HEK293 (cell line): ENCODE data around the gene ZNF587B.

Source experiments
- CTCF ChIA-PET: fragments of 350-600 bp; formaldehyde crosslinking; extraction: SDS; loops from one replicate; lab custom pipeline; 2021; ENCODE audit warnings: antibody characterized with exemption; lab: Yijun Ruan, JAX
- POLR2A ChIA-PET: fragments of 300-600 bp; formaldehyde crosslinking; extraction: SDS; loops from one replicate; lab custom pipeline; 2020; ENCODE audit warnings: antibody characterized with exemption, inconsistent platforms; lab: Yijun Ruan, JAX
- H3K27ac ChIP-seq: fragments of 200-500 bp; sonication (Bioruptor generic); 2 replicates; pipeline ENCODE4 v1.5.1; 2014; ENCODE audit warnings: low read depth, low read length, control low read depth, inconsistent platforms; ENCODE audit errors: extremely low read depth
- H3K36me3 ChIP-seq, 2 experiments: fragments of 200-500 bp in 1 of 2; sonication (Bioruptor generic) in 1 of 2; 1 replicate in 1 of 2; 2 replicates in 1 of 2; pipeline ENCODE4 v1.5.1; 2014 to 2017; ENCODE audit warnings: inconsistent platforms in 2 of 2, low read length in 2 of 2; ENCODE audit not compliant: control insufficient read depth in 2 of 2, insufficient read depth in 1 of 2
- H3K4me1 ChIP-seq: fragments of 200-500 bp; sonication (Bioruptor generic); 2 replicates; pipeline ENCODE4 v1.5.1; 2014; ENCODE audit warnings: mild to moderate bottlenecking, low read length, inconsistent platforms; ENCODE audit not compliant: control insufficient read depth, insufficient read depth
- H3K4me3 ChIP-seq: 2 replicates; pipeline ENCODE4 v1.5.1; 2011; ENCODE audit warnings: low read depth, mild to moderate bottlenecking, control low read depth, low read length, moderate library complexity
- H3K9me3 ChIP-seq: fragments of 200-500 bp; sonication (Bioruptor generic); 2 replicates; pipeline ENCODE4 v1.5.1; 2014; ENCODE audit warnings: low read depth, low read length, inconsistent platforms; ENCODE audit not compliant: control insufficient read depth, insufficient read depth
- BCL11A ChIP-seq: fragments of 450-650 bp; formaldehyde crosslinking; IDR thresholded peaks from 2 replicates; pipeline ENCODE4 v1.5.1; 2016; ENCODE audit warnings: low read depth, missing biosample characterization, missing genetic modification characterization
- HOXA7 ChIP-seq: sonication (generic); formaldehyde crosslinking; IDR thresholded peaks from 2 replicates; pipeline ENCODE4 v1.8.1; 2022; ENCODE audit warnings: missing genetic modification reagents, borderline replicate concordance
- HOXC10 ChIP-seq: sonication (generic); formaldehyde crosslinking; IDR thresholded peaks from 2 replicates; pipeline ENCODE4 v1.8.1; 2023; ENCODE audit warnings: mild to moderate bottlenecking, missing genetic modification reagents
- PRDM4 ChIP-seq: fragments of 450-650 bp; formaldehyde crosslinking; IDR thresholded peaks from 2 replicates; pipeline ENCODE4 v1.5.1; 2017; ENCODE audit warnings: missing biosample characterization, missing genetic modification characterization
- SCRT1 ChIP-seq: fragments of 450-650 bp; formaldehyde crosslinking; IDR thresholded peaks from 2 replicates; pipeline ENCODE4 v1.5.1; 2016; ENCODE audit warnings: missing biosample characterization, missing genetic modification characterization, borderline replicate concordance
- ZNF112 ChIP-seq: fragments of 450-650 bp; formaldehyde crosslinking; IDR thresholded peaks from 2 replicates; pipeline ENCODE4 v1.5.0; 2017; ENCODE audit warnings: missing biosample characterization, missing genetic modification characterization
- ZNF114 ChIP-seq: fragments of 450-650 bp; formaldehyde crosslinking; IDR thresholded peaks from 2 replicates; pipeline ENCODE4 v1.5.0; 2017; ENCODE audit warnings: missing biosample characterization, missing genetic modification characterization
- ZNF132 ChIP-seq: fragments of 450-650 bp; formaldehyde crosslinking; IDR thresholded peaks from 2 replicates; pipeline ENCODE4 v1.5.1; 2017; ENCODE audit warnings: missing biosample characterization, missing genetic modification characterization, borderline replicate concordance
- ZNF146 ChIP-seq: fragments of 450-650 bp; formaldehyde crosslinking; IDR thresholded peaks from 2 replicates; pipeline ENCODE4 v1.5.1; 2016; ENCODE audit warnings: missing biosample characterization, missing genetic modification characterization
- ZNF16 ChIP-seq: fragments of 450-650 bp; formaldehyde crosslinking; IDR thresholded peaks from 2 replicates; pipeline ENCODE4 v1.5.1; 2016; ENCODE audit warnings: low read depth, missing biosample characterization, missing genetic modification characterization
- ZNF175 ChIP-seq: fragments of 450-650 bp; formaldehyde crosslinking; IDR thresholded peaks from 2 replicates; pipeline ENCODE4 v1.5.1; 2016; ENCODE audit warnings: missing biosample characterization, missing genetic modification characterization
- ZNF26 ChIP-seq: fragments of 450-650 bp; formaldehyde crosslinking; IDR thresholded peaks from 2 replicates; pipeline ENCODE4 v1.5.1; 2016; ENCODE audit warnings: missing biosample characterization, missing genetic modification characterization
- ZNF354C ChIP-seq: fragments of 450-650 bp; formaldehyde crosslinking; IDR thresholded peaks from 2 replicates; pipeline ENCODE4 v1.5.1; 2016; ENCODE audit warnings: missing biosample characterization, missing genetic modification characterization, low read depth, borderline replicate concordance
- ZNF514 ChIP-seq: fragments of 450-650 bp; formaldehyde crosslinking; IDR thresholded peaks from 2 replicates; pipeline ENCODE4 v1.5.1; 2016; ENCODE audit warnings: missing biosample characterization, missing genetic modification characterization
- ZNF548 ChIP-seq: fragments of 450-650 bp; formaldehyde crosslinking; IDR thresholded peaks from 2 replicates; pipeline ENCODE4 v1.5.1; 2016; ENCODE audit warnings: missing biosample characterization, missing genetic modification characterization
- ZNF580 ChIP-seq: fragments of 450-650 bp; formaldehyde crosslinking; IDR thresholded peaks from 2 replicates; pipeline ENCODE4 v1.5.1; 2016; ENCODE audit warnings: missing biosample characterization, missing genetic modification characterization
- ZNF664 ChIP-seq: fragments of 450-650 bp; formaldehyde crosslinking; IDR thresholded peaks from 2 replicates; pipeline ENCODE4 v1.5.1; 2016; ENCODE audit warnings: missing biosample characterization, missing genetic modification characterization
- ZNF701 ChIP-seq: fragments of 450-650 bp; formaldehyde crosslinking; IDR thresholded peaks from 2 replicates; pipeline ENCODE4 v1.5.1; 2016; ENCODE audit warnings: missing biosample characterization, missing genetic modification characterization
- ZNF837 ChIP-seq: fragments of 450-650 bp; formaldehyde crosslinking; IDR thresholded peaks from 2 replicates; pipeline ENCODE4 v1.5.1; 2016; ENCODE audit warnings: missing biosample characterization, missing genetic modification characterization
- ZSCAN30 ChIP-seq: fragments of 450-650 bp; IDR thresholded peaks from 2 replicates; pipeline ENCODE4 v1.5.1; 2018; ENCODE audit warnings: missing biosample characterization, mild to moderate bottlenecking, missing genetic modification characterization, moderate library complexity
- ZSCAN5A ChIP-seq: fragments of 450-650 bp; formaldehyde crosslinking; IDR thresholded peaks from 2 replicates; pipeline ENCODE4 v1.5.1; 2016; ENCODE audit warnings: missing biosample characterization, missing genetic modification characterization
- TF ChIP-seq, protein P1 (sequence below): fragments of 450-650 bp; formaldehyde crosslinking; IDR thresholded peaks from 2 replicates; pipeline ENCODE4 v1.5.1; 2016; ENCODE audit warnings: missing biosample characterization, missing genetic modification characterization
- TF ChIP-seq, protein P2 (sequence below): fragments of 450-650 bp; formaldehyde crosslinking; IDR thresholded peaks from 2 replicates; pipeline ENCODE4 v1.5.1; 2017; ENCODE audit warnings: missing biosample characterization, missing genetic modification characterization
- TF ChIP-seq, protein P3 (sequence below): fragments of 450-650 bp; formaldehyde crosslinking; optimal IDR thresholded peaks from 2 replicates; pipeline ENCODE3; 2016; ENCODE audit warnings: missing biosample characterization, mild to moderate bottlenecking, missing genetic modification characterization

ZNF587B gene

DNA sequence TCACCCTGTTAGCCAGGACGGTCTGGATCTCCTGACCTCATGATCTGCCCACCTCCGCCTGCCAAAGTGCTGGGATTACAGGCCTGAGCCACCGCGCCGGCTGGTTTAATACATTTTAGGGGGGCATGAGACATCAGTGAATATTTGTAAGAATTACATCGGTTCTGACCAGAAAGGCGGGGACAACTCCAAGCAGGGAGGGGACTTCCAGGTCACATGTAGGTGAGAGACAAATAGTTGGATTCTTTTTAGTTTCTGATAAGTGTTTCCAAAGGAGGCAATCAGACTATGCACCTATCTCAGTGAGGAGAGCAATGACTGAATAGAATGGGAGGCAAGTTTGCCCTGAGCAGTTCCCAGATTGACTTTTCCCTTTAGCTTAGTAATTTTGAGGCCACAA lies 11.7 kb upstream of the ZNF587B start:
- Histone ChIP-seq H3K4me1 (peaks cover 2% of the 10 kb centered on the region; the same call in 1 of the 2 replicates), H3K36me3 (peaks cover 7 to 21% of the 10 kb centered on the region in 2 experiments; a peak in 2 of 3 replicates), H3K4me3 (no peak overlapping the region), H3K27ac (no peak overlapping the region), H3K9me3 (no peaks in the 10 kb centered on the region)
- ChIA-PET CTCF (no interaction called here), POLR2A (interaction anchor here (0.7 to 1.8 kb wide), 6 partner anchors 16 to 333 kb away, joined by 7 to 8 read pairs (median 8); partner anchors contain the start of genes ZNF329, ZNF417, ZNF551 and ZNF587)
- TF ChIP-seq ZSCAN5A (tag by site-specific recombination) (no peak), ZSCAN30 (no peak), ZNF112 (tag by site-specific recombination) (no peak), ZNF580 (tag by site-specific recombination) (no peak), HOXA7 (CRISPR knock-in tag) (no peak), ZNF664 (tag by site-specific recombination) (no peak)
- TF ChIP-seq, protein P1, sequence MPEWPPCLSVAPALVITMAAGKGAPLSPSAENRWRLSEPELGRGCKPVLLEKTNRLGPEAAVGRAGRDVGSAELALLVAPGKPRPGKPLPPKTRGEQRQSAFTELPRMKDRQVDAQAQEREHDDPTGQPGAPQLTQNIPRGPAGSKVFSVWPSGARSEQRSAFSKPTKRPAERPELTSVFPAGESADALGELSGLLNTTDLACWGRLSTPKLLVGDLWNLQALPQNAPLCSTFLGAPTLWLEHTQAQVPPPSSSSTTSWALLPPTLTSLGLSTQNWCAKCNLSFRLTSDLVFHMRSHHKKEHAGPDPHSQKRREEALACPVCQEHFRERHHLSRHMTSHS (tag by site-specific recombination) = no peak

GRCh38 chr19:57819475-57820148 lies 10.5 kb upstream of the ZNF587B start:
- H3K36me3 ChIP-seq = peaks cover 8 to 29% of the 10 kb centered on the region in 2 experiments; a peak in 2 of 3 replicates
- ChIA-PET POLR2A (interaction anchor here (0.6 to 1.8 kb wide), 13 partner anchors 12 to 331 kb away, joined by 3 to 10 read pairs (median 7); partner anchors contain the start of genes ZNF329, ZNF417, ZNF551 and ZNF587), CTCF (interaction anchor here (0.6 to 0.8 kb wide), 3 partner anchors 30 to 196 kb away, joined by 3 read pairs; partner anchors contain the start of gene ZNF587)
- H3K9me3 ChIP-seq = no peaks in the 10 kb centered on the region
- peak overlapping the region; percentile 97 for H3K4me3 ChIP-seq
- peaks cover 2% of the 10 kb centered on the region; the same call in 1 of the 2 replicates for H3K4me1 ChIP-seq
- peak overlapping the region; percentile 83 for H3K27ac ChIP-seq
- TF ChIP-seq ZNF146 = no peak
- TF ChIP-seq ZNF175 (tag by site-specific recombination) = no peak
- TF ChIP-seq PRDM4 = no peak
- no peak for TF ChIP-seq ZNF16
- TF ChIP-seq SCRT1 (tag by site-specific recombination) = no peak
- TF ChIP-seq ZNF132 (tag by site-specific recombination) = no peak
- TF ChIP-seq ZNF548 (tag by site-specific recombination) = no peak
- no peak for TF ChIP-seq ZNF837 (tag by site-specific recombination)
- TF ChIP-seq, protein P2, sequence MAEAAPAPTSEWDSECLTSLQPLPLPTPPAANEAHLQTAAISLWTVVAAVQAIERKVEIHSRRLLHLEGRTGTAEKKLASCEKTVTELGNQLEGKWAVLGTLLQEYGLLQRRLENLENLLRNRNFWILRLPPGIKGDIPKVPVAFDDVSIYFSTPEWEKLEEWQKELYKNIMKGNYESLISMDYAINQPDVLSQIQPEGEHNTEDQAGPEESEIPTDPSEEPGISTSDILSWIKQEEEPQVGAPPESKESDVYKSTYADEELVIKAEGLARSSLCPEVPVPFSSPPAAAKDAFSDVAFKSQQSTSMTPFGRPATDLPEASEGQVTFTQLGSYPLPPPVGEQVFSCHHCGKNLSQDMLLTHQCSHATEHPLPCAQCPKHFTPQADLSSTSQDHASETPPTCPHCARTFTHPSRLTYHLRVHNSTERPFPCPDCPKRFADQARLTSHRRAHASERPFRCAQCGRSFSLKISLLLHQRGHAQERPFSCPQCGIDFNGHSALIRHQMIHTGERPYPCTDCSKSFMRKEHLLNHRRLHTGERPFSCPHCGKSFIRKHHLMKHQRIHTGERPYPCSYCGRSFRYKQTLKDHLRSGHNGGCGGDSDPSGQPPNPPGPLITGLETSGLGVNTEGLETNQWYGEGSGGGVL (tag by site-specific recombination) = no peak
- no peak for TF ChIP-seq ZNF701 (tag by site-specific recombination)
- no peak for TF ChIP-seq ZNF354C
- no peak for TF ChIP-seq ZNF114 (tag by site-specific recombination)
- TF ChIP-seq ZNF26 (tag by site-specific recombination) = no peak
- TF ChIP-seq ZNF514 = no peak
- peak; percentile 96 for TF ChIP-seq HOXC10 (CRISPR knock-in tag)
- TF ChIP-seq, protein P3, sequence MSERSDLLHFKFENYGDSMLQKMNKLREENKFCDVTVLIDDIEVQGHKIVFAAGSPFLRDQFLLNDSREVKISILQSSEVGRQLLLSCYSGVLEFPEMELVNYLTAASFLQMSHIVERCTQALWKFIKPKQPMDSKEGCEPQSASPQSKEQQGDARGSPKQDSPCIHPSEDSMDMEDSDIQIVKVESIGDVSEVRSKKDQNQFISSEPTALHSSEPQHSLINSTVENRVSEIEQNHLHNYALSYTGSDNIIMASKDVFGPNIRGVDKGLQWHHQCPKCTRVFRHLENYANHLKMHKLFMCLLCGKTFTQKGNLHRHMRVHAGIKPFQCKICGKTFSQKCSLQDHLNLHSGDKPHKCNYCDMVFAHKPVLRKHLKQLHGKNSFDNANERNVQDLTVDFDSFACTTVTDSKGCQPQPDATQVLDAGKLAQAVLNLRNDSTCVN (tag by site-specific recombination) = peak; percentile 57
- no peak for TF ChIP-seq BCL11A (tag by site-specific recombination)
